H1 (cell line): Measurements from ENCODE around the gene NR3C1. TPM values are rescaled to one million over a fixed set of nuclear protein-coding genes. Genes with fewer than 3 reads are reported as not detected.

Source experiments
- CTCF ChIA-PET: fragments of 300-600 bp; sonication (Branson Sonifier 250); formaldehyde crosslinking; loops from one replicate; lab custom pipeline; 2021; ENCODE audit not compliant: partially characterized antibody; lab: Charles Lee
- POLR2A ChIA-PET: fragments of 300-600 bp; sonication (Branson Sonifier 250); formaldehyde crosslinking; loops from one replicate; lab custom pipeline; 2021; ENCODE audit warnings: inconsistent platforms; ENCODE audit not compliant: partially characterized antibody; lab: Charles Lee
- DNase-seq, 2 experiments: peaks; one replicate each; pipeline versions ENCODE4 v3.0.0 to v3.0.0-alpha.2; 2010 to 2022; ENCODE audit warnings: low spot score in 2 of 2, low read depth in 1 of 2, mixed read lengths in 1 of 2
- FAIRE-seq: peaks from 2 replicates; lab custom pipeline; 2011; peaks lifted over from hg19 to GRCh38; lab: Jason Lieb, UNC
- H2AFZ ChIP-seq: 2 replicates; pipeline ENCODE4 v1.8.1; 2012; ENCODE audit warnings: low read length, inconsistent platforms
- H2AK5ac ChIP-seq: 2 replicates; pipeline ENCODE4 v1.6.1; 2013; ENCODE audit warnings: low read depth, low read length
- H2BK120ac ChIP-seq: replicated peaks from 2 replicates; pipeline ENCODE3; 2013; ENCODE audit warnings: low read depth, low read length, inconsistent platforms
- H2BK12ac ChIP-seq: 2 replicates; pipeline ENCODE4 v1.6.1; 2013; ENCODE audit warnings: low read depth, low read length
- H2BK15ac ChIP-seq: 2 replicates; pipeline ENCODE4 v1.6.1; 2013; ENCODE audit warnings: low read length
- H2BK20ac ChIP-seq: 2 replicates; pipeline ENCODE4 v1.6.1; 2013; ENCODE audit warnings: low read length
- H2BK5ac ChIP-seq: 2 replicates; pipeline ENCODE4 v1.6.1; 2013; ENCODE audit warnings: low read depth, low read length
- H3K14ac ChIP-seq: 2 replicates; pipeline ENCODE4 v1.6.1; 2013; ENCODE audit warnings: inconsistent platforms; ENCODE audit not compliant: insufficient read length
- H3K18ac ChIP-seq: 2 replicates; pipeline ENCODE4 v1.6.1; 2013; ENCODE audit warnings: low read length; ENCODE audit errors: extremely low read depth
- H3K23ac ChIP-seq: 2 replicates; pipeline ENCODE4 v1.6.1; 2013; ENCODE audit warnings: inconsistent platforms; ENCODE audit not compliant: insufficient read length
- H3K23me2 ChIP-seq: 2 replicates; pipeline ENCODE4 v1.6.1; 2013; ENCODE audit warnings: low read depth, low read length
- H3K27ac ChIP-seq: 2 replicates; pipeline ENCODE4 v1.6.1; 2011; ENCODE audit warnings: low read depth, low read length, inconsistent platforms
- H3K27me3 ChIP-seq, 4 experiments: replicated peaks in 1 of 4; 1 replicate in 1 of 4; 2 replicates in 3 of 4; pipeline versions ENCODE4 v1.6.1 to v1.8.1; 2011 to 2013; ENCODE audit warnings: low read length in 3 of 4, mild to moderate bottlenecking in 3 of 4, inconsistent platforms in 2 of 4, mixed read lengths in 2 of 4, moderate library complexity in 1 of 4; ENCODE audit not compliant: control insufficient read depth in 3 of 4, insufficient read depth in 3 of 4; ENCODE audit errors: extremely low read depth in 1 of 4
- H3K36me3 ChIP-seq, 4 experiments: 2 replicates each; pipeline versions ENCODE4 v1.6.1 to v1.8.1; 2011 to 2013; ENCODE audit warnings: mild to moderate bottlenecking in 4 of 4, low read length in 3 of 4, moderate library complexity in 2 of 4, control low read depth in 1 of 4, inconsistent platforms in 1 of 4; ENCODE audit not compliant: insufficient read depth in 4 of 4, control insufficient read depth in 2 of 4
- H3K4ac ChIP-seq: replicated peaks from 2 replicates; pipeline ENCODE3; 2013; ENCODE audit warnings: low read length, low read depth, mixed read lengths, inconsistent platforms; ENCODE audit not compliant: insufficient read length
- H3K4me1 ChIP-seq, 4 experiments: replicated peaks in 1 of 4; 1 replicate in 1 of 4; 2 replicates in 3 of 4; pipeline versions ENCODE4 v1.6.1 to v1.8.1; 2011 to 2013; ENCODE audit warnings: low read length in 3 of 4, inconsistent platforms in 2 of 4, mixed read lengths in 1 of 4; ENCODE audit not compliant: insufficient read depth in 4 of 4, control insufficient read depth in 3 of 4
- H3K4me2 ChIP-seq, 2 experiments: 2 replicates each; pipeline versions ENCODE4 v1.6.1 to v1.8.1; 2011 to 2013; ENCODE audit warnings: low read depth in 2 of 2, low read length in 2 of 2, control low read depth in 1 of 2, inconsistent platforms in 1 of 2, mild to moderate bottlenecking in 1 of 2; ENCODE audit not compliant: insufficient read depth in 1 of 2
- H3K4me3 ChIP-seq, 4 experiments: fragments of 200-600, 300-600 bp in 1 of 4; sonication (generic), shearing (Covaris generic), sonication (Bioruptor Twin) in 1 of 4; 2 replicates each; pipeline versions ENCODE4 v1.5.1 to v1.8.1; 2011 to 2016; ENCODE audit warnings: low read length in 4 of 4, low read depth in 3 of 4, control low read depth in 2 of 4, inconsistent platforms in 2 of 4, mild to moderate bottlenecking in 2 of 4, mixed read lengths in 1 of 4, moderate library complexity in 1 of 4; ENCODE audit not compliant: insufficient read depth in 2 of 4; ENCODE audit errors: extremely low read depth in 1 of 4
- H3K56ac ChIP-seq: replicated peaks from 2 replicates; pipeline ENCODE3; 2013; ENCODE audit warnings: low read depth, mild to moderate bottlenecking, mixed read lengths, low read length, inconsistent platforms; ENCODE audit not compliant: insufficient read length
- H3K79me1 ChIP-seq: 2 replicates; pipeline ENCODE4 v1.6.1; 2013; ENCODE audit warnings: low read depth, low read length, control low read depth
- H3K79me2 ChIP-seq, 2 experiments: 2 replicates each; pipeline versions ENCODE4 v1.6.1 to v1.8.1; 2012 to 2013; ENCODE audit warnings: low read length in 2 of 2, mild to moderate bottlenecking in 2 of 2, inconsistent platforms in 1 of 2; ENCODE audit not compliant: insufficient read depth in 2 of 2, control insufficient read depth in 1 of 2
- H3K9ac ChIP-seq, 4 experiments: replicated peaks in 1 of 4; 1 replicate in 1 of 4; 2 replicates in 3 of 4; pipeline versions ENCODE4 v1.6.1 to v1.8.1; 2011 to 2013; ENCODE audit warnings: low read depth in 3 of 4, low read length in 3 of 4, control low read depth in 2 of 4, mild to moderate bottlenecking in 2 of 4, moderate library complexity in 2 of 4, inconsistent platforms in 1 of 4; ENCODE audit errors: extremely low read depth in 1 of 4
- H3K9me3 ChIP-seq, 2 experiments: 2 replicates each; pipeline versions ENCODE4 v1.6.1 to v1.8.1; 2012 to 2013; ENCODE audit warnings: mild to moderate bottlenecking in 2 of 2, moderate library complexity in 2 of 2, control low read depth in 1 of 2, inconsistent platforms in 1 of 2, low read depth in 1 of 2, low read length in 1 of 2, mixed read lengths in 1 of 2; ENCODE audit not compliant: insufficient read depth in 2 of 2
- H4K20me1 ChIP-seq, 2 experiments: replicated peaks in 1 of 2; 2 replicates each; pipeline versions ENCODE3 to v1.8.1; 2011 to 2013; ENCODE audit warnings: inconsistent platforms in 2 of 2, low read length in 2 of 2, mild to moderate bottlenecking in 1 of 2; ENCODE audit not compliant: insufficient read depth in 2 of 2, control insufficient read depth in 1 of 2
- H4K5ac ChIP-seq: 2 replicates; pipeline ENCODE4 v1.6.1; 2013; ENCODE audit warnings: low read length, low read depth, mixed read lengths, inconsistent platforms; ENCODE audit not compliant: insufficient read length
- H4K8ac ChIP-seq: 2 replicates; pipeline ENCODE4 v1.8.0; 2013; ENCODE audit warnings: mild to moderate bottlenecking, moderate library complexity, low read length, inconsistent platforms; ENCODE audit not compliant: insufficient read depth; ENCODE audit errors: extremely low read depth
- H4K91ac ChIP-seq: replicated peaks from 2 replicates; pipeline ENCODE3; 2013; ENCODE audit warnings: low read length, mixed read lengths, inconsistent platforms; ENCODE audit not compliant: insufficient read length
- ASH2L ChIP-seq: fragments of 200-600, 300-600 bp; sonication (generic); IDR thresholded peaks from one replicate; pipeline ENCODE4 v1.7.1; 2017; ENCODE audit warnings: low read length
- FOSL1 ChIP-seq: IDR thresholded peaks from 2 replicates; pipeline ENCODE4 v1.6.1; 2011; ENCODE audit warnings: mild to moderate bottlenecking, low read depth, low read length, moderate library complexity; ENCODE audit not compliant: insufficient read depth
- HDAC6 ChIP-seq: IDR thresholded peaks from one replicate; pipeline ENCODE4 v1.7.1; 2012; ENCODE audit warnings: low read depth, mild to moderate bottlenecking, inconsistent platforms, low read length, moderate library complexity
- KDM5A ChIP-seq: fragments of 200-600 bp; IDR thresholded peaks from 2 replicates; pipeline ENCODE4 v1.7.1; 2012; ENCODE audit warnings: mild to moderate bottlenecking, low read length, inconsistent platforms, mixed read lengths
- RAD21 ChIP-seq, 2 experiments: IDR thresholded peaks in 1 of 2; conservative IDR thresholded peaks in 1 of 2; 2 replicates each; pipeline ENCODE4 v1.6.1; 2011; ENCODE audit warnings: low read depth in 2 of 2, low read length in 2 of 2, improper control_type of control experiment in 1 of 2, inconsistent platforms in 1 of 2, mild to moderate bottlenecking in 1 of 2, moderate library complexity in 1 of 2
- RXRA ChIP-seq: IDR thresholded peaks from 2 replicates; pipeline ENCODE4 v1.6.1; 2011; ENCODE audit warnings: low read depth, mild to moderate bottlenecking, low read length, moderate library complexity; ENCODE audit not compliant: insufficient read depth
- WGBS, 2 experiments: shearing (Covaris generic) in 1 of 2; methylation state at CpG; one replicate each; pipeline versions ENCODE4 v1.1.6 to v1.1.7; 2013 to 2015; ENCODE audit warnings: low lambda C conversion rate in 2 of 2, mixed read lengths in 2 of 2, inconsistent platforms in 1 of 2, low coverage in 1 of 2, missing lambda C conversion rate in 1 of 2; ENCODE audit not compliant: insufficient replicate concordance in 2 of 2, insufficient coverage in 1 of 2, insufficient read length in 1 of 2; ENCODE audit errors: extremely low coverage in 1 of 2, missing lambda C conversion rate in 1 of 2; 5-methylcytosine and 5-hydroxymethylcytosine counted together
- polyA plus RNA-seq, 7 experiments: library from polyadenylated mRNA; depleted of rRNA in 3 of 7; stranded (reverse) in 5 of 7; unstranded in 2 of 7; fragments of >200 nt in 5 of 7; fragments of 200-250 nt in 2 of 7; gene quantifications; 1 replicate in 5 of 7; 2 replicates in 1 of 7; 4 replicates in 1 of 7; pipeline versions ENCODE4 v1.2.1 to v1.2.3, GENCODE V29; 2011 to 2013; ENCODE audit warnings: missing spikeins in 2 of 7, mixed read lengths in 2 of 7
- total RNA-seq: library from RNA; stranded (reverse); fragmentation: NEBNext Ultra II Directional; extraction: Animal tissue kit (Norgen Biotek cat#: 25700); gene quantifications from 2 replicates; pipeline ENCODE4 v1.2.1, GENCODE V29; 2021

NR3C1 gene
- total and polyA plus RNA-seq, 2 of the 8 experiments (the other 6 are each of a cell fraction or from before 2014, with no cell fraction given) = 1.7 to 5.4 TPM

GRCh38 chr5:143447983-143448382 lies 44.5 kb upstream of the NR3C1 start:
- TF ChIP-seq RAD21 (IDR thresholded peaks at IDR 0.05 in 1 of 2, conservative IDR thresholded peaks at IDR 0.05 in 1 of 2; ENCODE audit: low read depth in 2 of 2, low read length in 2 of 2) (no peak), KDM5A (no peak), FOSL1 (no peak), RXRA (no peak), ASH2L (no peak), HDAC6 (no peak)
- Histone ChIP-seq H2AK5ac (no peak overlapping the region), H3K27ac (no peak overlapping the region), H3K4ac (no peak overlapping the region), H3K14ac (no peak overlapping the region), H2BK120ac (no peak overlapping the region), H3K27me3 (no peaks in the 10 kb centered on the region), H3K4me1 (no peaks in the 10 kb centered on the region), H4K8ac (no peak overlapping the region), H4K91ac (no peak overlapping the region), H3K9ac (no peak overlapping the region), H2BK20ac (no peak overlapping the region), H4K20me1 (no peaks in the 10 kb centered on the region), H2AFZ (no peak overlapping the region), H3K4me2 (no peak overlapping the region), H3K79me1 (no peaks in the 10 kb centered on the region), H3K4me3 (no peak overlapping the region), H2BK15ac (no peak overlapping the region), H3K18ac (no peak overlapping the region), H2BK12ac (no peak overlapping the region), H3K79me2 (no peaks in the 10 kb centered on the region), H3K23me2 (no peaks in the 10 kb centered on the region), H3K9me3 (no peaks in the 10 kb centered on the region), H3K56ac (no peak overlapping the region), H3K36me3 (no peaks in the 10 kb centered on the region), H4K5ac (no peak overlapping the region), H3K23ac (no peak overlapping the region), H2BK5ac (no peak overlapping the region)
- no peak for FAIRE-seq
- DNase-seq = no peak
- POLR2A ChIA-PET = no interaction called here
- CTCF ChIA-PET = interaction anchor here (0.9 kb wide), 1 partner anchor 43 kb away, joined by 3 read pairs; no protein-coding TSS in a partner anchor
- 82% methylated on average over 1 of the region's 1 CpG; no CpG with 5 or more reads in 1 of the 2 experiments for WGBS, 2 experiments
